Superior temporal gyrus (tissue), 1 donor: ENCODE measurements around the gene MTCP1.

Experiments
- DNase-seq: peaks from one replicate; pipeline ENCODE4 v3.0.0-alpha.2; 2016; ENCODE audit errors: extremely low spot score

The MTCP1 gene

DNA sequence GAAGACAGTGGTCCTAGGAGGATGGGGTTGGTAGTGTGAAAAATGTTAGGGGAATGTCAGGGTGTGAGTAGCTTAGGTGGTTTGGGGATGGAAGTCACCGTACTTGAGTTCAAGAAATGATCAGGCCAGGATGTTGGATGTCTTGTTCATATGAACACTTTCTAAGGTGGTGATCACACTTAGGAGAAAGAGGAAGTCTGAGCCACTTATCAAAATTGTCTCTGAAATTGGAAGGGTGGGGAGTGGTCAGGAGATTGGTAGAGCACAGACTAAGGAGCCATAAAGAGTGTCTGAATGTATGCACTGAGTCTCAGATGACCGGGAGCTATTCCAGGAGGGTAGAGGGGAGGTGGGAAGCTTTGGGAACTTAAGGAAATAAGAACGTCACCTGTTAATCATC is 17.3 kb downstream of the MTCP1 start:
- DNase-seq, result no peak

DNA sequence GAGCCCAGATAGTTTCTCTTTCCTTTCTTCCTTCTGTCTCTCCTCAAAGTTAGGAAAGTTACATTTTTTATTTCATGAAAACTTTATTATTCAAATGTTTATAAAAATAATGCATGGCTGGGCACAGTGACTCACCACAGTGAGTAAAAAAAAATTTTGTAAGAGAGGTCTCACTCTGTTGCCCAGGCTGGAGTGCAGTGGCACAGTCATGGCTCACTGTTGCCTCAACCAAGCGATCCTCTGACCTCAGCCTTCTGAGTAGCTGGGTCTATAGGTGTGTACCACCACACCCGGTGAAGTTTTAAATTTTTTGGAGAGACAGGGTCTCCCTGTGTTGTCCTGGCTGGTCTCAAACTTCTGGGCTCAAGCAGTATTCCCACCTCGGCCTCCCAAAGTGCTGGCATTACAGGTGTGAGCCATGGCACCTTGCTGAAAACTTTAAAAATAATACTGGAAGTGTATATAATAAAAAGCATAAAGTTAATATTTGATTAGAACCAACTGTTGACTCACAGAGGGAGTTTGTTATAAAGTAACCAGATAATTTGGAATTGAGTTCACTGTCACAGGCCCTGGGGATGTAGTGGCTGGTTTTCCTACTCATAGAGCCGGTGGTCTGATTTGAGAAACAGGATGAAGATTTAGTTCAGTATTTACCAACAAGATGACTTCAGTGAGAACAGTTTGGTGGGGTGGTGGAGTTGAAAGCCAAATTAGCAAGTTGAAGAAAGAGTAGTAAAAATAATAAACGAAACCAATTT is 18.0 kb downstream of the MTCP1 start:
- no peak for DNase-seq

DNA sequence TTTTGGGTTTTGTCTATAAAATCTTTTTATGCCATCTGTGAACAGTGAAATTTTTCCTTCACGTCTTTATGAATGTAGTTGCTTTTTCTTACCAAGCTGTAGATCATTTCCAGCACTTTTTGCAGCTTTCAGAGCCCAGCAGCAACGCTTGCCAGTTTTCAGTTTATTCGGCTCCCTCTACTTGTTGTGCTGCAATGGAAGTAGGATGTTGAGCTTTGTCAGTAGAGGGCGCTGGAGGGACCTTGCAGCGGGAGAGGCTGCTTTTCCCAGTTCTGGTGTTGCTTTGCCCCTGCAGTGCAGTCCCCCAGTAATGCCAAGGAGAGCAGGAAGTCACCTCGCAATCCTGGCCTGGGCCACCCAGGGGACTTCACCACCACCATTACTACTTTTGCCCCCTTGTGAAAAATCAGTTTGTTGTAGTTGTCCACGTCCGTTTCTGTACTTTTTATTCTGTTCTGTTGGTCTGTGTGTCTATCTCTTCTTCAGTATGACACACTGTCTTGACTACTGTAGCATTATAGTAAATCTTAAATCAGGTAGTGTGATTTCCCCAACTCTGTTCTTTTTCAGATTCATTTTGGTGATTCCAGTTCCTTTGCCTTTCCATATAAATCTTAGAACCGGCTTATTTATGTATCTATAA is 21.8 kb downstream of the MTCP1 start:
- peak; percentile 63 for DNase-seq

DNA sequence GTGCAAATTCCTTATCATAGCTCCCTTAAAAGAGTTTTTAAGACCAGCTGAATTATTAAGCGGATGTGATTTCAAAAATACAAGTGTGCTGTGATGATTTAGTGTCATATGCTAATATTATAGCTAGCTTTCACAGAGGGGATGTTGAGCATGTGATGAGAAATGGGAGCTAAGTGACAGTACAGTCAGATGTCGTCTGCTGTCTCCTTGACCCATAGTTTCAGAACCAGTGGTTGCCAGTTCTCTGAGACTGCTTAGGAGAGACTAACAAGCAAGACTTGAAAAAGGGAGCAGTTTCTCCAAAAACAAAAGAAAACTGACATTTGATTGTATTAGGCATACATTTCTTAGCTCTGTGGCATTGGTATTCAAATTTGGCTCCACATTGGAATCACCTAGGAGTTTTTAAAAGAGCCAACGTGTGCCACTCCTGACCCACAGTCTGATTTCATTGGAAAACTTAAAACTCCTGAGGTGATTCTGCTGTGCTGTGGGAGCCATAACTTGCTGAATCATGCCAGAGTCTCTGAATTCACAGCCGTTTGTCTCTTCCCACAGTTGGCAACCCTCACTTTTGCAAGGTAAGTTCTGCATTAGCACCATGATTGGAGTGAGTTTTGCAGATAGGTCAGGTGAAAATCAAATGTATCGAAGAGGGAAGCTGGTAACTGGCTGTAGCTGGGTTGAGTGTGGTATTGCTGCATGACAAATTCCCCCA is 24.0 kb downstream of the MTCP1 start:
- DNase-seq, result no peak

DNA sequence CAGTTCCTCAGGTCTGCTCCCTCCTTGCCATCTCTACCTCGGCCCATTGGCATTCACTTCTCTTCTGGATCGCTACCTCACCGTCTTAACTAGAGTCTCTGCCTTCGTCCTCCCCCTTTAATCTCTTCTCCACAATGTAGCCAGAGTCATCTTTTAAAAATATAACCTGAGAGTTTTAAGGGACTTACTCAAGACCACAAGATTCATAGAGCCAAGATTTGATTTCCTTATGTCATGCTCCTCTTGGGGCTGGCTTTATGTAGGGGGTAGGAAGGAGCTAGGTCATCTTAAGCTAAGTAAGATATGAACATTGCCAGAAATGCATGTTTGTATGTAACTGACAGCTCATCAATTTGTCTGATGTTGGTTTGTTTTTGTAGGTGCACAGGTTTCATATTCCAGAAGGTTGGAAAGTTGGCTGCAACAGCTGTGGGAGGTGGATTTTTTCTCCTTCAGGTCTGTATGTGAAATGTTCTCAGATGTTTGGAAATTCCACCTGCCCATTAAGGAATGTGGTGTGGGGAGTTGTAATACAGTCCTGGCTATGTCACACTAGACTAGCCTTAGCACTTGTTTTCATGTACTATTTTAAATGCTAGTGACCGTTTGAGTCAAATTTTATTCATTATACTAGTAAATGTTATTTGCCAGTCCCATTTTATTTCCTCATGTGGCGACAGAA is 24.7 kb downstream of the MTCP1 start:
- no peak for DNase-seq

DNA sequence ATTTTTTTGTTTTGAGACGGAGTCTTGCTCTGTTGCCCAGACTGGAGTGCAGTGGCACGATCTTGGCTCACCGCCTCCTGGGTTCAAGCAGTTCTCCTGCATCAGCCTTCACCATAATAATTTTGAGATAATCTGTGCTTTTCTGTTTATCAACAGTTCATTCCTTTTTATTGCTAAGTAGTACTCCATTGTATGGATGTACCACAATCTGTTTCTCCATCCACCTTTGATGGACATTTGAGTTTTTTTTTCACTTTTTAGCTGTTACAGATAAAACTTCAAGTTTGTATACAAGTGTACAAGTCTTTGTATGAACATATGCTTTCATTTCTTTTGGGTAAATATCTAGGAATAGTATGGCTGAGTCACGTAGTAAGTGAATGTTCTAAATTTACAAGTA is 35.2 kb downstream of the MTCP1 start:
- no peak for DNase-seq

DNA sequence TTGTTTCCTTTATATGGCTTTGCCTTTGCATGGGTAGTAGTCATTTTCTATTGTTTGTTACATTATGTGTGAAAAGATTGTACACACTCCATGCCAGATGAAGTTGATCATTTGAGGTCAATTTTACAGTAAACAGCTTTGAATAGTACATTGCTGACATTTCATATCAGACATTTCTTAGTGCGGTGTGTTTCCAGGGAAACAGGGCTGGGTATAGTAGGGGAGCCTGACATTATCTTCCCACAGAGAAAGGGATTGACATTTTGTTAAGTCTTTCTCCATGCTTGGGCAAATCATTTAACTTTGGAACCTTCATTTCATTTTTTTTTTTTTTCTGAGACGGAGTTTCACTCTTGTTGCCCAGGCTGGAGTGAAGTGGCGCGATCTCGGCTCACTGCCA is 39.3 kb downstream of the MTCP1 start:
- no peak for DNase-seq

DNA sequence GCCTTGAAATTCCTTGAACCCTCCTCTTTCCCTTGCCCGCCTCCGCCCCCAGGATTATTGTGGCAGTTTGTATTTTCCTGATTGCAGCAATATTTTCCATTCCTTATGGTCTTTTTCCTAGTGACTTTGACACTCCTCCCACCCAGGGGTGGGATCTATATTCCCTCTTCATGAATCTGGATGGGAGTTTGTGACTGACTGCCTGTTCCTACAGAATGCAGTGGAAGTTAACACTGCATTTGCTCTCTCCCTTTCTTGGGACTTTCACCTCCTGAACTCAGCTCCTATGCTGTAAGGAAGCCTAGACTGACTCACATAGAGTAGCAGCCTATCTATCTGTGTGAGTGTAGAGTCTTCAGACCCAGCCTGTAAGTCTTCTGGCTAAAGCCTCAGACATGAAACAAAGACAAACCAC is 42.1 kb downstream of the MTCP1 start:
- no peak for DNase-seq

DNA sequence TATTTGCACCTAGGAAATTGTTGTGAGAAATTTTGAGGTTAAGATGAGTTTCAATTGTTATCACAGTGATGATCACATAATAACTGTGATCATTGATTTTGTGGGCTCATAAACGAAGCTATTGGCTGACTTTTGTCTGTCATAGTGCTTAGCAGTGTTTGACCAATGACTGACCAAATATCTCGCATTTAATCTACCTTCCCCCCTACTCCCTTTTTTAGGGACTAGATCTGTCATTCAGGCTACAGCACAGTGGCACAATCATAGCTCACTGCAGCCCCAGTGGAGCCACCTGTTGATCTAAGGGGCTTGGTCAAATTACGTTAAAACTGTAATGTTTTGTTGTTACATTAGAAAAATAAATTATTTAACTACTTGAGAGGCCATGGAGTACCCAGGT is 42.8 kb downstream of the MTCP1 start:
- DNase-seq, result no peak

DNA sequence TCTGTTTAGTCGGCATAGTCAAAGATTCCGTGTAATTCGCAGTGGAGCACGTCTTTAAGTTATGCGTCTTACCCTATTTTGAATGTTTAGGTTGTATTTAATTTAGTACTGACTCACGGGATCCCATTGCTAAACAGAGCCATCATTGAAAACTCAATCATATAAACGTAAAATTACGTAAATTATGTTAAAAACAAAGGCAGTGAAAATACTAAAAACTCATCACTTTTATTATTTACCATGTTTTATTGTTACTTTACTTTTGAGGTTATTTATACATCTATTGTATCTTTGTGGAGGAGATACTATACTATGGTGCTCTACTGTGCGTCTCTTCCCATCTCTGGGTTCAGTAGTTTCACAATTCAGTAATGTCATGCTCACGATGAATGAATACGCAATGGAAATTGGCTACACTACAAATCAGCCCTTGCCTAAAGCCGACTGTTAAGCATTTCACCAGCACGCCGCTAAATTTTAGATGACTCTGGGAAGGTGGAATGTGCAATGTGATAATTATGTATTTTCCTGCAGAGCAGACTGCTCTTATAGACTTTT is 43.3 kb downstream of the MTCP1 start:
- DNase-seq, result peak; percentile 33

DNA sequence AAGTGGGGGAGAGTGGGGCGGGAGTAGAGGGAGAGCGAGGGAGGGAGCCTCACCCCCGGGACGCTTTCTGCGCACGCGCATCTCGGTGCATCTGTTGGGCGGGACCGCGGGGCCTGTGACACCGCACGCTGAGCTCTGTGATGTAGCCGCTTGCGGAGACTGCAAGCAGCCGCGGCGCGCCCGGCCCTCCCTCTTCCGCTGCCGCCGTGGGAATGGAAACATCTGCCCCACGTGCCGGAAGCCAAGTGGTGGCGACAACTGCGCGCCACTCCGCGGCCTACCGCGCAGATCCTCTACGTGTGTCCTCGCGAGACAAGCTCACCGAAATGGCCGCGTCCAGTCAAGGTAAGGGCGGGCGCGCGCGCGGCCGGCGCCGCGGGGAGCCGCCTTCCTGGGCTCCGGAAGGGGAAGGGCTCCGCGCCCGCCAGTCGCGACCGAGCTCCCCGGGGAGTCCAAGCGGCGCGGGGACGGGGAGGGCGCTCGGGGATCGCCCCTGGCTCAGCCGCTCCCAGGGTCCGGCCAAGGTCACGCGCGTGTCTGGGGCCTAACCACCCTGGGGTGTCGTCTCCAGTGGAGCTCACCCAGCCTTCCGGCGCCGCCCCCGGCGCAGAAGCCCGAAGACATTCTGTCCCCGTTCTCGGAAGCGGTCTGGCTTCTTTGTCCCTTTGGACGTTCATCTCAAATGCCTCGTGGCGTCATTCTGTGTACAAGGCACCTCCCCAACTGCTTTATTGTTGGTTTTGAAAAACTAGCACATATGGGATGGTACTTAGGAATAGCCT is 44.0 kb downstream of the MTCP1 start, which contains the start of gene FUNDC2:
Gene FUNDC2 (plus strand): TSS at position 118 of the 782 bp plus-strand sequence. CDS start 95 bp downstream, at position 213.
- peak; percentile 88 for DNase-seq

DNA sequence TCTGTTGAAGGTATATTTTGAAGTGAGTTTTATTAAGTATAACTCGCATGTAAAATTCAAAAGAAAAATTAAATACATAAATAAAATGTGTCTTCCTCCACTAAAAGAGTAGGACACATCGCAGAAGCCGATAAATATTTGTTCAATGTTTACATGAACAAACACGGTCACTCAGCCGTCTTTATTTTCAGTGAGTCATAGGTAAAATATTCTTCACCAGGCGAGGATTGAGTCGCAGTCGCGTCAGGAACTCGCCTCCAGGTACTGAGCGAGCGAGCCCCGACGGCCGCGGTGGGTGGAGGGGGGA is 44.6 kb downstream of the MTCP1 start:
- no peak for DNase-seq

DNA sequence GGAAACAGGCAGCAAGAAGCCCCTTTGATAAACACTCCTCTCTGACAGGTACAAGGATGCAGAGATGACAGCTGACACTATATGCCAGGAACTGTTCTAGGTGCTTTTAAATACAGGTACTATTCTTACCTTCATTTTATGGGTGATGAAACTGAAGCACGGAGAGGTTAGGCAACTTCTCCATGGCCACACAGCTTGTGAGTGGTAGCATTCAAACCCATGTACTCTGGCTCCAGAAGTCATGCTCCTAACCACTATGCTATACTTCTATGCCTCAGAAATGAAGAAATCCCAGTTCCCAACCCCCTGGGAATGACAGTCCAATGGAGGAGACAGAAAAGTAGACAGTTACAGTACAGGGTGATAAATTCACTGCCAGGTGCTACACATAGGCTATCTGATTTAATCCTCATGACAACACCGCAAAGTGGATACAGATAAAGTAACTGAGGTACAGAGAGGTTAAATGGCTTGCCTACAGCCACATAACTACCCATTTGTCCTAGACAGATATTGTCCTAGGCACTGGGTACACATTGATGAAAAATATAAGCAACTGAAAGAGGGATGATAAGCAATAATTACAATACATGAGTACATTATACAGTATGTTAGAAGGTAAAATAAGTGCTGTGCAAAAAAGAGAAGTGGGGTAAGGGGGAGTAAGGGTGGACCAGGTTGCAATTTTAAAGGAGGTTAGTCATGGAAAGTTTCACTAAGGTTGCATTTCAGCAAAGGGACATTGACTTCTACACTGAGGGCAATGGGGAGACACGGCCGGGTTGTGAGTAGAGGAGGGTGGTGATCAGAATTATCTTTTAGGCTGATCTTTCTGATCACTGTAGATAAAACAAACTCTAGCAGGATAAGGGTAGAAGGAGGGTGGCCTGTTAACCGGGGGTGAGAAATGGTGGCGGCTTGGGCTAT is 46.8 kb downstream of the MTCP1 start:
- DNase-seq, result no peak

DNA sequence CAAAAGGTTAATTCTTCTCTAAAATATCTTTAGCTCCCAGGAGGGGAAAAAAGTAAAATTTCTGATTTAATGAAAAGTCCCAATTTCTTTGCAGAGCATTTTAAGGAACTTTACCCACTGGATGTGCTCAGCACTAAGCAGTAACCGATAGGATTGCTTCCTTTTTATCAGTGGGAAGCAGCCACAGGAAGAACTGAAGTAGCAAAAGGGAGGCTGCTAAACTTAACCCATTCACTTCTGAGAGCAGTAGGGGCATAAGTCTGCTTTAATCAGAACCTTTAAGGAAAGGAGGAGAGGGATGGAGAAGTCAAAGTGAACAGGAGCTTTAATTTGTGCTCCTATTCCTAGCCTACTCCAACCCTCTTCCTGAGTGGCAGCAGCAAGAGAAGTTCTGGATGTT is 48.4 kb downstream of the MTCP1 start, which contains the start of gene F8:
Gene F8 (minus strand): TSS at position 139 of the 400 bp plus-strand sequence. CDS start 171 bp downstream, outside the sequence.
- no peak for DNase-seq

DNA sequence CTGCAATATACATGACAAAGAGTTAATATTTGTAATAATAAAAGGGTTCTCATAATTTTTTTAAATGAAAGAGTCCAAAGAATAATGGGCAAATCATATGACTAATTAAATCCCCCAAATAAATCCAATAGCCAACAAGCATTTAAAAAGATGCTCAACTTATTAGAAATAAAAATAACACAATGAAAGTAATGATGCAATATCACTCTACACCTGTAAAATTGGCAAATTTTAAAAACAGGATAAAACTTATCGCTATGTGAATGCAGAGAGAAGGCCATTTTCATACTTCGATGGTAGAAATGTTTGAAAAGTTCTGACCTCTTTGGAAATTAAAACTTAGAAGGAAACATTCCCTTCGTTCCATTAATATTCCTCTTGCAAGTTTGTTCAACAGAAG is 50.3 kb downstream of the MTCP1 start:
- no peak for DNase-seq
